ENCODE data around the gene SVOPL. TPM values are rescaled to one million over a fixed set of nuclear protein-coding genes. Genes with fewer than 3 reads are reported as not detected.

Gene SVOPL

DNA sequence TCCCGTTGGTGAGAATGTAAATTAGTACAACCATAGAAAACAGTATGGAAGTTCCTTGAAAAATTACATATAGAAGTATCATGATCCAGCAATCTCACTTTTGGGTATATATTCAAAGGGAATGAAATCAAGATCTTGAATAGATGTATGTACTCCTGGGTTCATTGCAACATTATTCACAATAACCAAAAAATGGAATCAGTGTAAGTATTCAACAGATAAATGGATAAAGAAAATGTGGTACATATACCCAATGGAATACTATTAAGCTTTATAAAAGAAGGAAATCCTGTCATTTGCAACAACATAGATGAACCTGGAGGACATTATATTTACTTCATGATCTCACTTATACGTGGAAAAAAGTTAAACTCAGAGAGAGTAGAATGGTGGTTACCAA, 154.3 kb downstream of the SVOPL start:
- H3K23ac ChIP-seq (ENCODE audit: low read length in 2 of 2) = no peak overlapping the region
- 100% methylated on average over 1 of the region's 2 CpGs for WGBS
- H3K4ac ChIP-seq (ENCODE audit: low read depth in 1 of 2, low read length in 2 of 2) = no peak overlapping the region
- no peak overlapping the region for H4K8ac ChIP-seq (ENCODE audit: low read length)
- no peak overlapping the region for H3K4me3 ChIP-seq (ENCODE audit: insufficient read depth in 1 of 2, low read depth in 1 of 2, low read length in 2 of 2)
- H3K27ac ChIP-seq (ENCODE audit: low read length, poor library complexity, severe bottlenecking) = no peak overlapping the region
- H2BK5ac ChIP-seq (ENCODE audit: low read depth, low read length, poor library complexity, severe bottlenecking) = no peak overlapping the region
- H2BK12ac ChIP-seq (ENCODE audit: low read length in 2 of 2) = no peak overlapping the region
- H2BK120ac ChIP-seq (ENCODE audit: low read depth, low read length) = no peak overlapping the region
- H3K4me2 ChIP-seq (ENCODE audit: low read length, poor library complexity, severe bottlenecking) = no peak overlapping the region
- H2AFZ ChIP-seq (ENCODE audit: low read depth, low read length) = no peak overlapping the region
- H3K18ac ChIP-seq (ENCODE audit: low read depth in 1 of 2, low read length in 2 of 2) = no peak overlapping the region
- H4K91ac ChIP-seq (ENCODE audit: low read length) = no peak overlapping the region
- no peaks in the 10 kb centered on the region for H3K27me3 ChIP-seq (ENCODE audit: control insufficient read depth in 1 of 2, insufficient read depth in 1 of 2, low read length in 2 of 2)
- H3K9ac ChIP-seq (ENCODE audit: low read length) = no peak overlapping the region
- peaks cover 31% of the 10 kb centered on the region for H3K79me1 ChIP-seq (replicated peaks; ENCODE audit: low read length, poor library complexity, severe bottlenecking)
- H3K36me3 ChIP-seq (ENCODE audit: control insufficient read depth in 1 of 2, insufficient read depth in 2 of 2, low read depth in 1 of 2, low read length in 2 of 2) = peaks cover 14 to 30% of the 10 kb centered on the region in 2 experiments
- H3K9me3 ChIP-seq (ENCODE audit: control insufficient read depth, low read length) = peaks cover 13% of the 10 kb centered on the region
- no peak overlapping the region for H2BK15ac ChIP-seq (ENCODE audit: low read depth, poor library complexity, severe bottlenecking)
- no peaks in the 10 kb centered on the region for H3K4me1 ChIP-seq (ENCODE audit: control insufficient read depth, insufficient read depth, low read depth, low read length)
- H3K14ac ChIP-seq (ENCODE audit: low read length in 2 of 2) = no peak overlapping the region
- no peak for DNase-seq
- no peak overlapping the region for H2AK5ac ChIP-seq (ENCODE audit: low read length, severe bottlenecking)

DNA sequence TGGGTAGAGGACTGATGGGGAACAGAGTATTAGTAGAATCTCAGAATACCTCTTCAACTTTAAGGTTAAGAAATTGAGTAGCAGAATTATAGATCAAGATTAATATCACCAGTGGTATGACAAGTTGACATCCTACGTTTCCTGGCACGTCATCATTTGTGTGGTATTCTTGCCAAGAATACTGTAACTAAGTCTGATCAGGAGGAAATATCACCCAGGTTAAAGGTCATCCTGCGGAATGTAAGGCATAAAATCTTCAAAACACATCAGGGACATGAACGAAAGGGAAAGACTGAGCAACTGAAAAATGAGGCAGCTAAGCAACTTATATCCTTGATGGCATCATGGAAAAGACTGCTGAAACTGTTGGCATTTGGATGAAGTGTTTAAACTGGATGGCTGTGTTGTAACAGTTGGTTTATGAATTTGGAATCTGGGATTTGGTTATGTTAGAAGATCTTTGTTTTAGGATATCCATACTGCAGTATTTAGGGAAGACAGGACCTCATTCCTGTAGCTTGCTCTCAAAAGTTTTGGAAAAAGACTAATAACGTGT, 155.0 kb downstream of the SVOPL start:
- no peak overlapping the region for H2BK120ac ChIP-seq (ENCODE audit: low read depth, low read length)

DNA sequence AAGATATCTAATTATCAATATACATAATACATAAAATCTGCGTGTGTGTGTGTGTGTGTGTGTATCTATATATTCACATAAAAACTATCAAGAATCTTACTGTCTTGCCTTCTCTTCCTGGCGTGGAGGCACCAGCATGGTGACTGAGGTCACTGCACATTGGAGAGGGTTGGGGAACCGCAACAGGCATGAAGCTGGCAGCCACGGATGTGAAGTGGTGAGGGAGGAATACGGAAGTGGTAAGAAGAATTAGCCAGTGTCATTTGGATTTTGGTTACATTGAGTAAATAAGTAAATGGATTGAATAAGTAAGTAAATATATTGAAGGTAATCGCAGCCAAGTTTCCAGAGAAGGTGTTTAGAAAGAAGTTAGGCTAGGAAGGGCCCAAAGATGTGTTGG, 156.0 kb downstream of the SVOPL start:
- no peak overlapping the region for H2BK12ac ChIP-seq (ENCODE audit: low read length in 2 of 2)

More for the DNA sequence above, 155.0 kb downstream of the SVOPL start:
- H3K27me3 ChIP-seq (ENCODE audit: control insufficient read depth in 1 of 2, insufficient read depth in 1 of 2, low read length in 2 of 2) = no peaks in the 10 kb centered on the region
- no peak overlapping the region for H2BK5ac ChIP-seq (ENCODE audit: low read depth, low read length, poor library complexity, severe bottlenecking)
- H3K9me3 ChIP-seq (ENCODE audit: control insufficient read depth, low read length) = peaks cover 6% of the 10 kb centered on the region
- peaks cover 13 to 30% of the 10 kb centered on the region in 2 experiments for H3K36me3 ChIP-seq (ENCODE audit: control insufficient read depth in 1 of 2, insufficient read depth in 2 of 2, low read depth in 1 of 2, low read length in 2 of 2)
- H3K4me2 ChIP-seq (ENCODE audit: low read length, poor library complexity, severe bottlenecking) = no peak overlapping the region
- H3K27ac ChIP-seq (ENCODE audit: low read length, poor library complexity, severe bottlenecking) = no peak overlapping the region
- H4K91ac ChIP-seq (ENCODE audit: low read length) = no peak overlapping the region
- 94% methylated on average over 5 of the region's 5 CpGs for WGBS
- H2AK5ac ChIP-seq (ENCODE audit: low read length, severe bottlenecking) = no peak overlapping the region
- H4K8ac ChIP-seq (ENCODE audit: low read length) = no peak overlapping the region
- H2BK12ac ChIP-seq (ENCODE audit: low read length in 2 of 2) = no peak overlapping the region
- no peak overlapping the region for H3K4ac ChIP-seq (ENCODE audit: low read depth in 1 of 2, low read length in 2 of 2)
- H3K4me3 ChIP-seq (ENCODE audit: insufficient read depth in 1 of 2, low read depth in 1 of 2, low read length in 2 of 2) = no peak overlapping the region
- no peak overlapping the region for H2AFZ ChIP-seq (ENCODE audit: low read depth, low read length)
- H3K79me1 ChIP-seq (replicated peaks; ENCODE audit: low read length, poor library complexity, severe bottlenecking) = peaks cover 33% of the 10 kb centered on the region
- no peak overlapping the region for H3K23ac ChIP-seq (ENCODE audit: low read length in 2 of 2)
- H3K18ac ChIP-seq (ENCODE audit: low read depth in 1 of 2, low read length in 2 of 2) = peak overlapping the region in 1 of 2 experiments; percentile 24
- no peaks in the 10 kb centered on the region for H3K4me1 ChIP-seq (ENCODE audit: control insufficient read depth, insufficient read depth, low read depth, low read length)
- no peak overlapping the region for H3K14ac ChIP-seq (ENCODE audit: low read length in 2 of 2)
- no peak for DNase-seq
- H2BK15ac ChIP-seq (ENCODE audit: low read depth, poor library complexity, severe bottlenecking) = no peak overlapping the region
- no peak overlapping the region for H3K9ac ChIP-seq (ENCODE audit: low read length)

More for the DNA sequence above, 156.0 kb downstream of the SVOPL start:
- H4K8ac ChIP-seq (ENCODE audit: low read length) = no peak overlapping the region
- DNase-seq = no peak
- no peak overlapping the region for H3K14ac ChIP-seq (ENCODE audit: low read length in 2 of 2)
- H3K4me2 ChIP-seq (ENCODE audit: low read length, poor library complexity, severe bottlenecking) = no peak overlapping the region
- H2BK120ac ChIP-seq (ENCODE audit: low read depth, low read length) = no peak overlapping the region
- H3K79me1 ChIP-seq (replicated peaks; ENCODE audit: low read length, poor library complexity, severe bottlenecking) = peaks cover 32% of the 10 kb centered on the region
- no peak overlapping the region for H3K4me3 ChIP-seq (ENCODE audit: insufficient read depth in 1 of 2, low read depth in 1 of 2, low read length in 2 of 2)
- H3K18ac ChIP-seq (ENCODE audit: low read depth in 1 of 2, low read length in 2 of 2) = no peak overlapping the region
- H4K91ac ChIP-seq (ENCODE audit: low read length) = no peak overlapping the region
- no peak overlapping the region for H2AFZ ChIP-seq (ENCODE audit: low read depth, low read length)
- H3K23ac ChIP-seq (ENCODE audit: low read length in 2 of 2) = no peak overlapping the region
- H2BK15ac ChIP-seq (ENCODE audit: low read depth, poor library complexity, severe bottlenecking) = no peak overlapping the region
- H3K36me3 ChIP-seq (ENCODE audit: control insufficient read depth in 1 of 2, insufficient read depth in 2 of 2, low read depth in 1 of 2, low read length in 2 of 2) = peaks cover 15 to 33% of the 10 kb centered on the region in 2 experiments
- H3K4me1 ChIP-seq (ENCODE audit: control insufficient read depth, insufficient read depth, low read depth, low read length) = no peaks in the 10 kb centered on the region
- H2BK5ac ChIP-seq (ENCODE audit: low read depth, low read length, poor library complexity, severe bottlenecking) = no peak overlapping the region
- WGBS = 76% methylated on average over 5 of the region's 6 CpGs
- H3K4ac ChIP-seq (ENCODE audit: low read depth in 1 of 2, low read length in 2 of 2) = no peak overlapping the region
- H3K9ac ChIP-seq (ENCODE audit: low read length) = no peak overlapping the region
- peaks cover 3% of the 10 kb centered on the region for H3K9me3 ChIP-seq (ENCODE audit: control insufficient read depth, low read length)
- H2AK5ac ChIP-seq (ENCODE audit: low read length, severe bottlenecking) = no peak overlapping the region
- H3K27me3 ChIP-seq (ENCODE audit: control insufficient read depth in 1 of 2, insufficient read depth in 1 of 2, low read length in 2 of 2) = no peaks in the 10 kb centered on the region
- no peak overlapping the region for H3K27ac ChIP-seq (ENCODE audit: low read length, poor library complexity, severe bottlenecking)

Small RNA genes lying within 50 kb of the gene (small RNA-seq; reads per million reads assigned to genes)
- not detected for gene RF00561 (ENCODE audit: low read depth)

Measured in mesenchymal stem cell (in vitro differentiated cells and primary cell).